OCI-LY1 (cell line): ENCODE data around the gene GPR176.

Source experiments
- CTCF ChIP-seq: fragments of 200-600 bp; sonication (generic), shearing (Covaris generic); IDR thresholded peaks from 2 replicates; pipeline ENCODE4 v1.5.1; 2017; ENCODE audit warnings: mild to moderate bottlenecking, antibody characterized with exemption, low read length, moderate library complexity, mixed read lengths
- EZH2 ChIP-seq: fragments of 200-600 bp; sonication (generic), shearing (Covaris generic); IDR thresholded peaks from 2 replicates; pipeline ENCODE4 v1.8.0; 2017; ENCODE audit warnings: borderline replicate concordance, mixed run types, mild to moderate bottlenecking, antibody characterized with exemption, low read length, moderate library complexity, mixed read lengths

GRCh38 chr15:39909007-39909406 lies 11.1 kb downstream of the GPR176 start:
- TF ChIP-seq CTCF = no peak
- no peak for TF ChIP-seq EZH2
